NCI-H82 treated with DMSO at 0.1 percent for 48 hours (cell line): ENCODE measurements around the gene ANKRD24.
"Not testable (repeated sequence)": the region's sequence is repeated elsewhere in the genome, so short reads cannot be mapped to it uniquely, and the experiment has no call there.

Experiments
- DNase-seq: peaks from one replicate; lab custom pipeline; 2025; ENCODE audit not compliant: unreplicated experiment; lab: John Stamatoyannopoulos, UW

ANKRD24 gene

DNA sequence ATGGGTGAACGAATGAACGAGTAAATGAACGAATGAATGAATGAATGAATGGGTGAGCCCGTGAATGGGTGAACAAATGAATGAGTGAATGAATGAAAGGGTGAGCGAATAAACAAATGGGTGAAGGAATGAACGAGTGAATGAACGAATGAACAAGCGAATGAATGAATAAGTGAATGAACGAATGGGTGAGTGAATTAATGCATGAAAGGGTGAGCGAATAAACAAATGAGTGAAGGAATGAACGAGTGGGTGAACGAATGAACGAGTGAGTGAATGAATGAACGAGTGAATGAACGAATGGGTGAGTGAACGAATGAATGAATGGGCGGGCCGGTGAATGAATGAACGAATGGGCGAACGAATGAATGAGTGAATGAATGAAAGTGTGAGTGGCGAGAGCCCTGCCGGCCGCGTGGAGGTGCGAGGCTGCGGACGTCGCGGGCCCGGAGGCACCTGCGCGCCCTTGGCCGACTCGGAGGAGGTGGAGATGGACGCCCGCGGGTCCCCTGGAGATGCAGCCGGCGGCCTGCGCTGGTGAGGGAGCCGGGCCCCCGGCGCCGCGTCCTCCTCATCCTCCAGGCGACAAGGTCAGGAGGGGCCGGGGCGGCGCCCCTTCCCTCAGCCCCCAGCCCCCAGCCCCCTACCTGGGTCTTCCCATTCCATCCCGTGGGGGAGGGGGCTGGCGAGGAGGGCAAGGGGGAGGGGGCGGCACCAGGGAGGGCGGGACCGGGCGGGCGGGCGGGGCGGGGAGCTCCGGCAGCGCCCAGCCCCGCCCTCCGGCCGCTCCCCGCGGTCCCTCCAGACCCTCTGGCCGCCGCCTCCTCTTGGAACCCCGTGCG is 15.4 kb downstream of the ANKRD24 start:
- no peak for DNase-seq

DNA sequence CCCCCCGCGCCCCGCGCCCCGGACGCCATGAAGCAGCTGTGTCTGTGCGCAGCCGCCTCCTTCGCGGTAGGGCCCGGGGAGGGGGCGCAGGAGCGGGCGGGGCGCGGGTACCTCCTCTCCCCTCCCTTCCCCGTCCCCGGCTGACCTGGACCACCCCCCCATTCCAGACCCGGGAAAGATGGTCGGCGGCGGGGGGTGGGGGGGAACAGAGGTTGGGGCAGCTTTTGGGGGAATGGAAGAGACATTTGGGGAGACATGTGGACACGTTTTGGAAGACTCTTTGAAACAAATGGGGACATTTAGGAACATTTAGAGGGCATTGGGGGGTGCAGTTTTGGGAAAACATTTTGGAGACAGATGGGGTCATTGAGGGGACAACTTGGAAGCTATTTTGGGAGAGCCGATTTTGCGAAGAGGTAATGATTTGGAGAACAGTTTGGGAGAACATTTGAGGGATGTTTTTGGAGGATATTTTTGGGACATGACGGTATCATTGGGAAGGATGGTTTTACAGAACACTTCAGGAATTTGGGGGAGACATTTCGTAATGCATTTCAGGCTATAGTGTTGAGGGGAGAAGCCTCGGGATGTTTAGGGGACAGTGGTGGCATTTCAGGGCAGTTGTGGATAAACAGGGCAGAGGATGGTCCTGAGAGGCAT is 16.1 kb downstream of the ANKRD24 start:
- no peak for DNase-seq

DNA sequence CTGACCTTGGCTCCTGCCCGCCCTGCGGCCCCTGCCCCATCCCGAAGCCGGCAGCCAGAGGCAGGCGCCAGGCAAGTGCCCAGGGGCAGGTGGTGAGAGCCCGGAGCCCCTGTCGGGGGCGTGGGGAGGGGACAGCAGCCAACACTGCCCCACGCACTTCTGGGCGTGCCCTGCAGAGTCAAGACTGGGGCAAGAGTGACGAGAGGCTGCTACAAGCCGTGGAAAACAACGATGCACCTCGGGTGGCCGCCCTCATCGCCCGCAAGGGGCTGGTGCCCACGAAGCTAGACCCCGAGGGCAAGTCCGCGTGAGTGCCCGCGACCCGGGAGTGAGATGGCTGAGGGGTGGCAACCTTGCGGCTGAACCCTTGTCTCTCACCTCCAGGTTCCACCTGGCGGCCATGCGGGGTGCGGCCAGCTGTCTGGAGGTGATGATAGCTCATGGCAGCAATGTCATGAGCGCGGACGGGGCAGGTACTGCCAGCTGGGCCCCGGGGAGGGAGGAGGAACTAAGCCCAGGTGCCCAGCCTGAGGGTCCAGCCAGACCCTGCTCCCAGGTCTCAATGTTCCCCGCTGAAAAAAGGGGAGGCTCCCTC is 17.3 kb downstream of the ANKRD24 start:
- DNase-seq, result no peak

DNA sequence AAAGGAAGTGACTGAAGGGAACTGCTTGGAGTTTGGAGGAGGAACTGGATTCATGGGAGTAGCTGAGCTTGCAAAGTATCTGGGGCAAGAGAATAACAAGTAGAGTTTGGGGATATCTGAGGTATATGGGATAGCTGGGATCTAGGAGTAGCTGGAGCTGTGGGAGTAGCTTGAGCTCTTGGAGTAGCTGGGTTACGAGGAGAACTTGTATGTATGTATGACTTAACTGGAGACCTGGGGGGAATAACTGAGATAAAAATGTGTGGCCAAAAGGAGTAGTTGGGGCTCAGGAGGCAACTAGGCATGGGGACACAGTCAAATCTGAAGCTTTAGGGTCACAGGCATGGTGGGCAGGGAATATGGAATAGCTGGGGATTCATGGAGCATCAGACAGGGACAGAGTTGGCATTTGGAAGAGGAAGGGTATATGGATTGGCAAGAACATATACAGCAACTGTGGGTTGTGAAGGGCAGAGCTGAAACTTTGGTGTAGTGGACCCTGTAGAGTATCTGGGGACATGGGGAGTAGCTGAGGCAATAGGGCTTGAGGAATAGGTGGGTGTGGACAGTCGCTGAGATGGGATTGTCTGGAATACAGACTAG is 18.6 kb downstream of the ANKRD24 start:
- no peak for DNase-seq

DNA sequence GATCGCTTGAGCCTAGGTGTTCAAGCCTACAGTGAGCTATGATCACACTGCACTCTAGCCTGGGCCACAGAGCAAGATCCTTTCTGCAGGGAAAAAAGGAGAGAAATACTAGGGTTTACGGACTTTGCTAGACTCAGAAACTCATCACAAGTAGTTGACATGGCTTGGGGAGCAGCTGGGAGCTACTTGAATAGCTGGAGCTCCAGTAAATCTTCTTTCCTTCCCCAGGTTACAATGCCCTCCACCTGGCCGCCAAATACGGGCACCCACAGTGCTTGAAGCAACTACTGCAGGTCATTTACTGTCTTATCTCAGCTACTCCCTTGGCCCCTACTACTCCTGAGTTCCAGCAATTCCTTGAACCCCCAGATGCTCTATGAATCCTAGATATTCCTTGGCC is 19.3 kb downstream of the ANKRD24 start:
- DNase-seq, result no peak

DNA sequence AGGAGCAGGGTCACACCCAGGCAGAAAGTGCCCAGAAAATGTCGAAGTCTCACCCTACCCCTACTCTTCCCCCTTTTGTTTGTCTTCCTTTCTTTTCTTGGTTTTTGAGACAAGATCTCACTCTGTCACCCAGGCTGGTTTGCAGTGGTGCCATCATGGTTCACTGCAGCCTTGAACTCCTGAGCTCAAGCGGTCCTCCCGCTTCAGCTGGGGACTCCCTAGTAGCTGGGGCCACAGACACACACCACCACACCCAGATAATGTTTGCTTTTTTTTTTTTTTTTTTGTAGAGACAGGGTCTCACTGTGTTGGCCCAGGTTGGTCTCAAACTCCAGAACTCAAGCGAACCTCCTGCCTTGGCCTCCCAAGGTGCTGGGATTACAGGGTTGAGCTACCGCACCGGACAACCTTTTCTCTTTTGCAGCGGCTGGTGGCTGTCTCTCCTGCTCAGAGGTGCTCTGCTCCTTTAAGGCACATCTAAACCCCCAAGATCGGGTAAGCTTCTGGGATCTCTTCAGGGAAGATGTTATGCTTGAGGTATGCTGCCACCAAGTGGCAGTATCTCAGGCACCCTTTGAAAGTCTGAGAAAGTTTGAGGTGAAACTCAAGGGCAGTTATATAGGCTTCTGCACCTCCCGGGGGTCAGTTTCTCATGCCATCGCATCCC is 24.5 kb downstream of the ANKRD24 start:
- DNase-seq, result no peak

DNA sequence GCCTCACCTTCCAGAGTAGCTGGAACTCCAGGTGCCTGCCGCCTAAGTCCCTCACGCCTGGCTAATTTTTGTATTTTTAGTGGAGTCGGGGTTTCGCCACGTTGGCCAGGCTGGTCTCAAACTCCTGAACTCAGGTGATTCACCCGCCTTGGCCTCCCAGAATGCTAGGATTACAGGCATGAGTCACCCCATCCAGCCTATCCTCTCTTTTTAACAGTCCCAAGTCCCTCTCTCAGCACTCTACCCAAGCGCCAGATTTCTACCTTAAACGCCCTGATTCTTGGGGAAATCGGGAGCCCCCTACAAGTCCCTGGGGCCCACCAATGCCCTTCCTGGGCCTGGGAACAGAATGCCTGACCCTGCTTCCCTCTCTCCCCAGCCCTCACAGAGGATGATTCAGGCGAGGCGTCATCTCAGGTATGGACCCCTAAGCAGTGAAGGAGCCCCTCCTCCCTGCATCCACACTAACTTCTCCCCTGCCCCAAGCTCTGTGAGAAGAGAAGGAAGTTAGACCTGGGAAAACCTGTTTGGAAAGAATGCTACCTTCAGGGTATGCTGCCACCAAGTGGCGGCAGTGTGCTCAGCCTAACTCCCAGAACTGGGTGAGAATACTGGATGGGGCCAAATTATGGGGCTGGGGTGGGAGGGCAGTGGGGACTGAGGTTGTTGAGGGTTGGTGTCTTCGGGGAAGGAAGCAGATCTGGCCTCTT is 26.1 kb downstream of the ANKRD24 start:
- DNase-seq, result no peak

DNA sequence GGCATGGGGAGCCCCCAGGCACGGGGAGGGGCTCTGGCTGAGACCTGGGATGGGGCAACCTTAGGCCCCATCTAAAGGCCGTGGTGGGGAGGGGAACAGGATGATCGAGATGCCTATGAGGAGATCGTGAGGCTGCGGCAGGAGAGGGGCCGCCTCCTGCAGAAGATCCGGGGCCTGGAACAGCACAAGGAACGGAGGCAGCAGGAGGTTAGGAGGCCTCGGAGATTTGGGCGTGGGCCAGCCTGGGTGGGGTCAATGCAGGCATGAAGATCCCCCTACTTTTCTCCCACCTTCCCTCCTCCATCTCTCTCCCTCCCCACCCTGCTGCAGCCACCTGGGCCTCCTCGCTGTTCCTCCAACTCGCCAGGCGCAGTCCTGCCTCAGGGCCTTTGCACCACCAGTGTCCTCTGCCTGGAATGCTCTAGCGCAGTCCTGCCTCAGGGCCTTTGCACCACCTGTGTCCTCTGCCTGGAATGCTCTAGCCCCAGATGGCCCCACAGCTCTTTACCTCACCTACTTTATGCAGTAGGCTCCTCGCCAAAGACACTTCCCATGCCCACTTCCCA is 27.8 kb downstream of the ANKRD24 start:
- no peak for DNase-seq

DNA sequence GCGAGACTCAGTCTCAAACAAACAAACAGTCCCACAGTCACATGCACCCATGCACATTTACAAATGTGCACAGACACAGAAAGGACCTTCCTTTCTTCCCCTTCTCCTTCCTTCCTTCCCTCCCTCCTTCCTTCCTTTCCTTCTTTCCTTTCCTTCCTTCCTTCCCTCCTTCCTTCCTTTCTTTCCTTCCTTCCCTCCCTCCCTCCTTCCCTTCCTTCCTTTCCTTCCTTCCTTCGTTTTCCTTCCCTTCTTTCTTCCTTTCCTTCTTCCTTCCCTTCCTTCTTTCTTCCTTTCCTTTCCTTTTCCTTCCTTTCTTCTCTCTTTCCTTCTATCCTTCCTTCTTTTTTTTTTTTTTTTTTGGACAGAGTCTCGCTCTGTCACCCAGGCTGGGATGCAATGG is 30.6 kb downstream of the ANKRD24 start:
- DNase-seq, result no peak

DNA sequence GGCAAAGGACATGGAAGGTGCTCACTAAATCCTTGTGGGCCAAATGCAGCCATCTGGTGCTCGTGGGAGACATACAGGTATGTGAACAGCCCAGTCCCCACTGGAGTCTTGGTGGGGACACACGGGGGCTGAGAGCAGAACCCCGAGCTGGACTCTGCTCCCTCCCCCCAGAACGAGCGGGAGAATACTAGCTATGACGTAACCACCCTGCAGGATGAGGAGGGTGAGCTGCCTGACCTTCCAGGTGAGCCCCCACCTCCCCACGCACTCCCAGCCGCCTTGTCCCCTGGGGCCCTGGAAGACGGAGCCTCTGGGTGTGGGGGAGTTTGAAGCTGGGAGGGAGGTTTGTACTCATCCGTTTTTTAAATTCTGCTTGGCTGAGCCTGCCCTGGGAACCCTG is 33.3 kb downstream of the ANKRD24 start:
- no peak for DNase-seq

DNA sequence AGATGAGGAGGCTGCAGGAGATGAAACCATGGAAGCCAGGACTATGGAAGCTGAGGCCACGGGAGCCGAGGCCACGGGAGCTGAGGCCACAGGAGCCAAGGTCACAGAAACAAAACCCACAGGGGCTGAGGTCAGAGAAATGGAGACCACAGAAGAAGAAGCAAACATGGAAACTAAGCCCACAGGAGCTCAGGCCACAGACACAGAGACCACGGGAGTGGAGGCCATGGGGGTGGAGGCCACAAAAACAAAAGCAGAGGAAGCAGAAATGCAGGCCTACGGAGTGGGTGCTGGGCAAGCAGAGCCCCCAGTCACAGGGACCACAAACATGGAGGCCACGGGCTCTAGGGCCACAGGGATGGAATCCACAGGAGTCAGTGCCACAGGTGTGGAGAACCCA is 34.4 kb downstream of the ANKRD24 start:
- DNase-seq, result no peak

DNA sequence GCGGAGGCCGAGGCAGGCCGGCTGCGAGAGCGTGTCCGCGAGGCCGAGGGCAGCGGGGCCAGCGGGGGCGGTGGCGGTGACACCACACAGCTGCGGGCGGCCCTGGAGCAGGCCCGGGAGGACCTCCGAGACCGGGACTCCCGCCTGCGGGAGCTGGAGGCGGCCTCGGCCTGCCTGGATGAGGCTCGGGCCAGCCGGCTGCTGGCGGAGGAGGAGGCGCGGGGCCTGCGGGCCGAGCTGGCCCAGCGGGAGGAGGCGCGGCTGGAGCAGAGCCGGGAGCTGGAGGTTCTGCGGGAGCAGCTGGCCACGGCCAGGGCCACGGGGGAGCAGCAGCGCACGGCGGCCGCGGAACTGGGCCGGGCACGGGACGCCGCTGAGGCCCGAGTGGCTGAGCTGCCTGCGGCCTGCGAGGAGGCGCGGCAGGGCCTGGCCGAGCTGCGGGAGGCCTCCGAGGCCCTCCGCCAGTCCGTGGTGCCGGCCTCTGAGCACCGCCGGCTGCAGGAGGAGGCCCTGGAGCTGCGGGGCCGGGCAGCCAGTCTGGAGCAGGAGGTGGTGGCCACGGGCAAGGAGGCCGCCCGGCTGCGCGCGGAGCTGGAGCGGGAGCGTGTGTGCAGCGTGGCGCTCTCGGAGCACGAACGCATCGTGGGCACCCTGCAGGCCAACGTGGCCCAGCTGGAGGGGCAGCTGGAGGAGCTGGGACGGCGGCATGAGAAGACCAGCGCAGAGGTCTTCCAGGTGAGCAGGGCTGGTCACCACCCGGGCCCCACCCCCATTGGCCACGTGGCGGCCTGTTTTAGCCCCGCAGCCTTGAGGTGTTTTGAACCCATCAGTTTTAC is 35.2 kb downstream of the ANKRD24 start:
- DNase-seq, result no peak

DNA sequence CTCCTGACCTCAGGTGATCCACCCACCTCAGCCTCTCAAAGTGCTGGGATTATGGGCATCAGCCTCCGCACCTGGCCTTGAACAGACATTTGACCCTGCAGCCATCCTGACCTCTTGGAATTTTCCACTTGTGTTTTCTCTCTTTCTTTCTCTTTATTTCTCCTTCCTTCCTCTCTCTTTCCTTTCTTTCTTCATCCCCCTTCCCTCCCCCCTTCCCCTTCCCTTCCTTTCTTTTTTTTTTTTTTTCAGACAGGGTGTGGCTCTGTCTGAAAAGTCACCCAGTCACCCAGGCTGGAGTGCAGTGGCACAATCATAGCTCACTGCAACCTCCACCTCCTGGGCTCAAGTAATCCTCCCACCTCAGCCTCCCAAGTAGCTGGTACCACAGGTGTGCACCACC is 36.0 kb downstream of the ANKRD24 start:
- DNase-seq, result not testable (repeated sequence)

DNA sequence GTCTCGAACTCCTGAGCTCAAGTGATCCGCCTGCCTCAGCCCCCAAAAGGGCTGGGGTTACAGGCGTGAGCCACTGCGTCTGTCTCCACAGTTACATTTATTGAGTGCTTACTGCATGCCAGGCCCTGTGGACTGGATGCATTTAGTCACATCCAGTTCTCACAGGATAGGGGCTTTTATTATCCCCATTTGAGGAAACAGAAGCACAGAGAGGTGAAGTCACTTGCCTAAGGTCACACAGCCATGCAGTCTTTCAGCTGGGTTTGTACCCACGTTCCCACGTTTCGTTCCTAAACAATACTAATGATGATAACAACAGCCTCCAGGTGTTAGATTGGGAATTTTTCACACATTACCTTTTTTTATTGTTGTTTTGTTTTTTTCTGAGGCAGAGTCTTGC is 37.7 kb downstream of the ANKRD24 start:
- DNase-seq, result no peak

DNA sequence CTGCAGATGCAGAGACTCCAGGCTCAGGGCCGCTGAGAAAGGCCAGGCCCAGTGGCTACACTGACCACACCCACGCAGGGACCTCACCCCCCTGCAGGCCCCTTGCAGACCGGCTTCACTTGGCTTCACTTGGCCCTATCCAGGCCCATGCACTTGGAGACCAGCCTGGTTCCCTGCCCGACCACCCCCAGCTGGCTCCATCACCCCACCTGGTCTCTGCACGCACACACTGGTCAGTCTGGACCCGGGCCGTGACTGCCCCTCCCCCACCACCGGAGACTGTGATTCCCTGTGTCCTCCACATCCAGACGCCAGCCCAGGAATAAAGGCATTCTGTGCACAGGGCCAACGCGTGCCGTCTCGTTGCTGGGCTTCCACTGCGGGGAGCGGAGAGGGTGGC is 42.0 kb downstream of the ANKRD24 start:
- no peak for DNase-seq

DNA sequence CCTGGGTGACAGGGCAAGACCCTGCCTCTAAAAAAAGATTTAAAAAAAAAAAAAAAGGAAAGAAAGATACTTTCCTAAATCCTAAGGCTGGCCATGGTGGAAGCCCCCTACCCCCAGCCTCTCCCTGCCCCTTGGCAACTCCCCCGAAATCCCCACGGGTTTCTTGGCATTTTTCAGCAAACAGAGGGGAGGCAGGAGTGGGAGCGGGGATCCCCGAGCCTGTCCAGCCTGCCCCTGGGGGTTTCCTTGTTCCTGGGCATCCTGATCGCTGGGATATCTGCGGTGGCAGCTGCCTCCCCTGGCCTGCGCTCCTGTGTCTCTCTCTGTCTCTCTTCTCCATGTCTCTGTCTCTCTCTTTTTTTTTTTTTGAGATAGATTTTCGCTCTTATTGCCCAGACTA is 43.4 kb downstream of the ANKRD24 start:
- DNase-seq, result no peak

DNA sequence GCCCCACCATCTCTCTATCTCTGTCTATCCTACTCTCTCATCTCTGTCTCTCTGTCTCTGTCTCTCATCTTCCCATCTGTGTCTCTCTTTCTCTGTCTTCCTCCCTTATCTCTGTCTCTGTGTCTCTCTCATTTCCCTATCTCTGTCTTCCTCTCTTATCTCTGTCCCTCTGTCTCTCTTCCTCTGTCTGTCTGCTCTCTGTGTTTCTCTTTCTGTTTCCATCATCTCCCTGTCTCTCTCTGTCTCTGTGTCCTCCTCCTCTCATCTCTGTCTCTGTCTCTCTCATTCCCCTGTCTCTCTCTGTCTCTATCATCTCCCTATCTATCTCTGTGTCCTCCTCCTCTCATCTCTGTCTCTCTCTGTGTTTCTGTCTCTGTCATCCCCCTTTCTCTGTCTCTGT is 45.3 kb downstream of the ANKRD24 start:
- no peak for DNase-seq

DNA sequence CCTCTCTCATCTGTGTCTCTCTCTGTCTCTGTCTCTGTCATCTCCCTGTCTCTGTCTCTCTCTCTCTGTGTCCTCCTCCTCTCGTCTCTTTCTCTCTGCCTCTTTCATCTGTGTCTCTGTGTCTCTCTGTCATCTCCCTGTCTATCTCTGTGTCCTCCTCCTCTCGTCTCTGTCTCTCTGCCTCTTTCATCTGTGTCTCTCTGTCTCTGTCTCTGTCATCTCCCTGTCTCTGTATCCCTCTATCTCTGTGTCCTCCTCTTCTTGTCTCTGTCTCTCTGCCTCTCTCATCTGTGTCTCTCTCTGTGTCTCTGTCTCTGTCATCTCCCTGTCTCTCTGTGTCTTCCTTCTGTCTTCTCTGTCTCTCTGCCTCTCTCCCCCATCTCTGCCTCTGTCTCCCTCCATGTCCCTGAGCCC is 46.3 kb downstream of the ANKRD24 start:
- no peak for DNase-seq

DNA sequence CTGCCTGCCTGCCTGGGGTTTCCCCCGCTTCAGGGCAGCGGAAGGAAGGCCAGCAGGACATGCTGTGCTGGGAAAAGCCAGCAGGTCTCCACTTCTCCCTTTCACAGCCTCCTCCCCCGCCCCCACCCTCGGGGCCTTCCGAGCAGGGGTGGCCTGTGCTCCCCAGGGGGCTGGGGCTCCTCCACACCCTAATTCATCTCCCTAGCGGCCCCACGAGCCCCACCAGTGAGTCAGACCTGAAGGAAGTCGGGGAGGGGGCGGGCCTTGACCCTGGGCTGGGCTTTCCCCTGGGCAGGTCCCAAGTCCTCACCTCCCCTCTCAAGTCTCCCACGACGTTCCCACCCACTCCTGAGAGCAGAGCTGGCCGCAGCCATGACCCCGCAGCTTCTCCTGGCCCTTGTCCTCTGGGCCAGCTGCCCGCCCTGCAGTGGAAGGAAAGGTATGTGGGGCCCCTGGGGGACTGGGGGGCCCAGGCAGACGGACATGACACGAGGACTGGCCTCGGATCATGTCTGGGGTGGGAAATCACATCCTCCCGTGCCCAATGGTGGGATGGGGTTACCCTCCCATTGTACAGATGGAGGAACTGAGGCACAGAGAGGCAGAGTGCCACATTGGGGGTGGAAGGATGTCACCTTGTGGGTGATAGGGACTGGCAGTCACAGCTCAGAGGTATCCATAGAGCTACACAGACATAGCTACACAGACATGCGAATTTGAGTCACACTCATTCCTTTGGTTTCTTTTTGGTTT is 46.9 kb downstream of the ANKRD24 start, which contains the start of gene EBI3:
TSS of gene EBI3 (plus strand) at position 345 of the 753 bp plus-strand sequence. CDS start at position 373, 28 bp downstream.
- DNase-seq, result no peak
